Lower leg skin (tissue), 4 donors: ENCODE measurements around the gene TMIE. TPM values are rescaled to one million over a fixed set of nuclear protein-coding genes. Genes with fewer than 3 reads are reported as not detected.

Experiments
- DNase-seq, 2 donors: peaks; one replicate each; pipeline ENCODE4 v3.0.0-alpha.2; 2019; ENCODE audit warnings: low spot score in 2 of 2
- H3K4me3 ChIP-seq: fragments of 200-600 bp; sonication (generic); 2 replicates; pipeline ENCODE4 v1.5.1; 2017; ENCODE audit warnings: mild to moderate bottlenecking, low read depth; ENCODE audit not compliant: poor library complexity, severe bottlenecking
- CTCF ChIP-seq, 3 donors: fragments of 450-650 bp; IDR thresholded peaks; one replicate each; pipeline ENCODE4 v1.5.1; 2016; ENCODE audit warnings: antibody characterized with exemption in 3 of 3, mild to moderate bottlenecking in 3 of 3, moderate library complexity in 2 of 3
- POLR2A ChIP-seq, 2 donors: fragments of 450-650 bp; IDR thresholded peaks; one replicate each; pipeline ENCODE4 v1.6.1; 2016 to 2017; ENCODE audit warnings: antibody characterized with exemption in 2 of 2, mild to moderate bottlenecking in 1 of 2, moderate library complexity in 1 of 2
- WGBS, 2 donors: methylation state at CpG; one replicate each; pipeline ENCODE4 v1.1.5; 2018; 5-methylcytosine and 5-hydroxymethylcytosine counted together
- intact Hi-C: fragments of 100-400 bp; cut with DNase I; formaldehyde crosslinking; loops from one replicate; pipeline ENCODE4 v1.15.0; 2023; ENCODE audit warnings: low total_unique reads
- total RNA-seq, 4 donors: library from RNA; depleted of rRNA; stranded (reverse); fragments of >200 nt; gene quantifications; one replicate each; pipeline ENCODE4 v1.1.0, GENCODE V29; 2016

The TMIE gene
- total RNA-seq, 4 donors from 2014 or later = 0.37 to 1.1 (median 0.67) TPM

- H3K4me3 ChIP-seq = no peak overlapping the region
- intact Hi-C loops = no loop called here
- 81 to 90% methylated on average over 5 of the region's 5 CpGs for WGBS, 2 donors
- no peak for TF ChIP-seq POLR2A (IDR thresholded peaks at IDR 0.05)
- TF ChIP-seq CTCF (IDR thresholded peaks at IDR 0.05) = no peak
- no peak for DNase-seq
Observed at GRCh38 chr3:46759239-46760167, 58.3 kb downstream of the TMIE start.

Other genes starting within 250 kb of the TMIE start
- gene LTF, start 236.5 kb upstream of the TMIE start, total RNA-seq = 1 to 10 TPM in 3 of 4 donors, under 1 TPM in 1; 0.91 to 3.9 (median 2.5) TPM
- gene RTP3, start 203.4 kb upstream of the TMIE start, total RNA-seq = not detected
- 1 to 10 TPM; 1.0 to 3.5 (median 3.3) TPM for gene LRRC2, start 135.1 kb upstream of the TMIE start, total RNA-seq
- under 1 TPM in 1 of 4 donors, not detected in 3; 0.42 TPM for gene FAM240A, start 88.9 kb upstream of the TMIE start, total RNA-seq
- gene ALS2CL, start 7.7 kb upstream of the TMIE start, total RNA-seq = 100 to 1,000 TPM in 2 of 4 donors, 10 to 100 TPM in 2; 86.5 to 175 (median 105) TPM
- under 1 TPM in 2 of 4 donors, not detected in 2; 0.13 to 0.52 TPM for gene PRSS50, start 16.5 kb downstream of the TMIE start, total RNA-seq
- gene MYL3, start 162.1 kb downstream of the TMIE start, total RNA-seq = 1 to 10 TPM in 2 of 4 donors, under 1 TPM in 1, not detected in 1; 0.59 to 1.7 (median 1.3) TPM
- gene PTH1R, start 176.3 kb downstream of the TMIE start, total RNA-seq = 1 to 10 TPM; 1.8 to 5.4 (median 2.5) TPM